CD1c-positive myeloid dendritic cell (primary cell): ENCODE data around the gene PHF19.

Experiments used
- DNase-seq: peaks from one replicate; pipeline ENCODE4 v3.0.0-alpha.2; 2016; ENCODE audit errors: extremely low spot score

The PHF19 gene

GRCh38 chr9:120873512-120873911, 3.5 kb downstream of the PHF19 start:
- no peak for DNase-seq

- DNase-seq: no peak
Measured at GRCh38 chr9:120872791-120873502, 4.0 kb downstream of the PHF19 start.

- DNase-seq: no peak
Measured at GRCh38 chr9:120870206-120870605, 6.8 kb downstream of the PHF19 start.

GRCh38 chr9:120869726-120870125, 7.3 kb downstream of the PHF19 start:
- DNase-seq: no peak

GRCh38 chr9:120869360-120869687, 7.7 kb downstream of the PHF19 start:
- no peak for DNase-seq

- DNase-seq: peak; percentile 98
Measured at GRCh38 chr9:120868676-120869359, 8.2 kb downstream of the PHF19 start.

GRCh38 chr9:120868339-120868675, 8.7 kb downstream of the PHF19 start:
- DNase-seq: no peak

- DNase-seq: no peak
Measured at GRCh38 chr9:120867676-120868338, 9.2 kb downstream of the PHF19 start.

GRCh38 chr9:120866651-120867050, 10.3 kb downstream of the PHF19 start:
- DNase-seq: no peak

- no peak for DNase-seq
Measured at GRCh38 chr9:120865809-120866208, 11.2 kb downstream of the PHF19 start.

GRCh38 chr9:120865176-120865575, 11.8 kb downstream of the PHF19 start:
- DNase-seq: no peak

- DNase-seq: no peak
Measured at GRCh38 chr9:120864719-120865118, 12.3 kb downstream of the PHF19 start.

- no peak for DNase-seq
Measured at GRCh38 chr9:120863833-120864232, 13.2 kb downstream of the PHF19 start.

GRCh38 chr9:120862452-120862851, 14.5 kb downstream of the PHF19 start:
- peak; percentile 62 for DNase-seq

GRCh38 chr9:120861935-120862334, 15.1 kb downstream of the PHF19 start:
- no peak for DNase-seq

- DNase-seq: no peak
Measured at GRCh38 chr9:120860083-120860482, 16.9 kb downstream of the PHF19 start.

GRCh38 chr9:120859361-120859760, 17.6 kb downstream of the PHF19 start:
- no peak for DNase-seq

- DNase-seq: no peak
Measured at GRCh38 chr9:120857902-120858301, 19.1 kb downstream of the PHF19 start.

GRCh38 chr9:120857481-120857880, 19.5 kb downstream of the PHF19 start:
- DNase-seq: no peak

GRCh38 chr9:120856700-120857099, 20.3 kb downstream of the PHF19 start:
- no peak for DNase-seq

- no peak for DNase-seq
Measured at GRCh38 chr9:120855827-120856670, 20.9 kb downstream of the PHF19 start.

- no peak for DNase-seq
Measured at GRCh38 chr9:120854596-120855327, 22.2 kb downstream of the PHF19 start.
